ENCODE results near the gene PLAC8. TPM values are rescaled to one million over a fixed set of nuclear protein-coding genes. Genes with fewer than 3 reads are reported as not detected.

The PLAC8 gene
- total and polyA plus RNA-seq, 2 of the 8 experiments (the other 6 are each of a cell fraction or from before 2014, with no cell fraction given), result 0.98 to 1.1 TPM

DNA sequence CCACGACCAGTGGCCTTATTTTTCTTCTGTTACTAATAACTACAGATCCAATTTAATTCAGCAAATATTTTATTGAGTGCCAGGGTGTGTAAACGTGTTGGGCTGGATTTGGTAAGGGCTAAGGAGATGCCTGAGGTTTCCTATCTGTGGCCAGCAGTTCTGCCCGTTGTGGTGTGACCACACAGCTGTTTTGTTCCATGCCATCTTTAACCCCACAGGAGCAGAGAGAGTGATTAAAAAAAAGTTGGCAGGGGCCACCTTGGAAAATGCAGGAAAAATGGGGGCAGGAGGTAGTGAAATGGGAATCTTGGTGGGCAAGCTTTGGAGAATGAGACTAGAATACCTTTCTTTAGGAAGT is 1.1 kb downstream of the PLAC8 start:
- H2BK15ac ChIP-seq (ENCODE audit: low read length), result no peak overlapping the region
- H3K27ac ChIP-seq (ENCODE audit: low read depth, low read length), result no peak overlapping the region
- DNase-seq (ENCODE audit: low read depth in 1 of 2, low spot score in 2 of 2) (no peak), FAIRE-seq (no peak)
- H3K14ac ChIP-seq (ENCODE audit: insufficient read length), result no peak overlapping the region
- H3K4me1 ChIP-seq (replicated peaks in 1 of 4; ENCODE audit: control insufficient read depth in 3 of 4, insufficient read depth in 4 of 4, low read length in 3 of 4), result peaks cover 0 to 13% (median 0%) of the 10 kb centered on the region in 4 experiments; a peak in 3 of 7 replicates
- H4K5ac ChIP-seq (ENCODE audit: insufficient read length, low read depth, low read length), result no peak overlapping the region
- no peak overlapping the region for H3K18ac ChIP-seq (ENCODE audit: extremely low read depth, low read length)
- H2BK5ac ChIP-seq (ENCODE audit: low read depth, low read length), result no peak overlapping the region
- no peaks in the 10 kb centered on the region for H3K79me1 ChIP-seq (ENCODE audit: low read depth, low read length)
- no peaks in the 10 kb centered on the region for H3K36me3 ChIP-seq (ENCODE audit: control insufficient read depth in 2 of 4, insufficient read depth in 4 of 4, low read length in 3 of 4)
- H3K23ac ChIP-seq (ENCODE audit: insufficient read length), result no peak overlapping the region
- H3K27me3 ChIP-seq (replicated peaks in 1 of 4; ENCODE audit: control insufficient read depth in 3 of 4, extremely low read depth in 1 of 4, insufficient read depth in 3 of 4, low read length in 3 of 4), result peaks cover 0 to 9% (median 2%) of the 10 kb centered on the region in 4 experiments; a peak in 4 of 7 replicates
- H3K4me2 ChIP-seq (ENCODE audit: insufficient read depth in 1 of 2, low read depth in 2 of 2, low read length in 2 of 2), result no peak overlapping the region
- no peak overlapping the region for H2AFZ ChIP-seq (ENCODE audit: low read length)
- no peak overlapping the region for H3K56ac ChIP-seq (replicated peaks; ENCODE audit: insufficient read length, low read depth, low read length)
- 0 out of 2 replicates have a peak overlapping the region, but pooled peaks have one; percentile 55 for H2BK12ac ChIP-seq (ENCODE audit: low read depth, low read length)
- ChIA-PET CTCF (ENCODE audit: partially characterized antibody) (interaction anchor here (0.7 to 0.9 kb wide), 5 partner anchors 10 to 171 kb away, joined by 3 to 8 read pairs (median 3); no protein-coding TSS in a partner anchor), POLR2A (ENCODE audit: partially characterized antibody) (no interaction called here)
- H3K4me3 ChIP-seq (ENCODE audit: extremely low read depth in 1 of 4, insufficient read depth in 2 of 4, low read depth in 3 of 4, low read length in 4 of 4), result no peak overlapping the region
- no peaks in the 10 kb centered on the region for H3K9me3 ChIP-seq (ENCODE audit: insufficient read depth in 2 of 2, low read depth in 1 of 2, low read length in 1 of 2)
- WGBS, 2 experiments (ENCODE audit: extremely low coverage in 1 of 2, insufficient coverage in 1 of 2, insufficient read length in 1 of 2, insufficient replicate concordance in 2 of 2, low coverage in 1 of 2, low lambda C conversion rate in 2 of 2, missing lambda C conversion rate in 1 of 2), result 73% methylated on average over 3 of the region's 3 CpGs; no CpG with 5 or more reads in 1 of the 2 experiments
- no peak overlapping the region for H2BK120ac ChIP-seq (replicated peaks; ENCODE audit: low read depth, low read length)
- H3K23me2 ChIP-seq (ENCODE audit: low read depth, low read length), result peaks cover 4% of the 10 kb centered on the region; the same call in 1 of the 2 replicates
- no peak overlapping the region for H4K91ac ChIP-seq (replicated peaks; ENCODE audit: insufficient read length, low read length)
- H3K9ac ChIP-seq (replicated peaks in 1 of 4; ENCODE audit: extremely low read depth in 1 of 4, low read depth in 3 of 4, low read length in 3 of 4), result no peak overlapping the region
- no peak overlapping the region for H2BK20ac ChIP-seq (ENCODE audit: low read length)
- H3K4ac ChIP-seq (replicated peaks; ENCODE audit: insufficient read length, low read depth, low read length), result no peak overlapping the region
- H3K79me2 ChIP-seq (ENCODE audit: control insufficient read depth in 1 of 2, insufficient read depth in 2 of 2, low read length in 2 of 2), result no peaks in the 10 kb centered on the region
- H4K8ac ChIP-seq (ENCODE audit: extremely low read depth, insufficient read depth, low read length), result no peak overlapping the region
- H4K20me1 ChIP-seq (replicated peaks in 1 of 2; ENCODE audit: control insufficient read depth in 1 of 2, insufficient read depth in 2 of 2, low read length in 2 of 2), result no peaks in the 10 kb centered on the region
- no peak overlapping the region for H2AK5ac ChIP-seq (ENCODE audit: low read depth, low read length)
- TF ChIP-seq, protein P1, sequence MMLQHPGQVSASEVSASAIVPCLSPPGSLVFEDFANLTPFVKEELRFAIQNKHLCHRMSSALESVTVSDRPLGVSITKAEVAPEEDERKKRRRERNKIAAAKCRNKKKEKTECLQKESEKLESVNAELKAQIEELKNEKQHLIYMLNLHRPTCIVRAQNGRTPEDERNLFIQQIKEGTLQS (IDR thresholded peaks at IDR 0.05; ENCODE audit: insufficient read depth, low read depth, low read length), result no peak
- TF ChIP-seq ASH2L (IDR thresholded peaks at IDR 0.05; ENCODE audit: low read length) (no peak), SP4 (IDR thresholded peaks at IDR 0.05; ENCODE audit: low read length) (no peak), RBBP5 (IDR thresholded peaks at IDR 0.05; ENCODE audit: borderline replicate concordance, low read depth, low read length) (no peak), SUZ12 (IDR thresholded peaks at IDR 0.05; ENCODE audit: low read length) (no peak), PHF8 (conservative IDR thresholded peaks at IDR 0.05; ENCODE audit: low read depth, low read length) (no peak), TCF12 (IDR thresholded peaks at IDR 0.05; ENCODE audit: low read depth, low read length) (no peak), RXRA (IDR thresholded peaks at IDR 0.05; ENCODE audit: insufficient read depth, low read depth, low read length) (no peak), YY1 (IDR thresholded peaks at IDR 0.05; ENCODE audit: low read depth, low read length) (no peak), TBP (IDR thresholded peaks at IDR 0.05; ENCODE audit: low read depth, low read length) (no peak), KDM5A (IDR thresholded peaks at IDR 0.05; ENCODE audit: low read length) (no peak), POLR2A (IDR thresholded peaks at IDR 0.05; ENCODE audit: control extremely low read depth in 1 of 2, low read depth in 2 of 2, low read length in 2 of 2) (no peak), CHD2 (IDR thresholded peaks at IDR 0.05; ENCODE audit: low read length) (no peak), GABPA (IDR thresholded peaks at IDR 0.05; ENCODE audit: borderline replicate concordance, insufficient read depth, low read length) (no peak), HDAC6 (IDR thresholded peaks at IDR 0.05; ENCODE audit: low read depth, low read length) (no peak), KDM1A (IDR thresholded peaks at IDR 0.05; ENCODE audit: borderline replicate concordance, low read length) (no peak)
